Loucy (cell line): ENCODE data around the gene ELOVL7.
"Not testable (repeated sequence)": the region's sequence is repeated elsewhere in the genome, so short reads cannot be mapped to it uniquely, and the experiment has no call there.

Experiments used
- H2AFZ ChIP-seq: fragments of 200-600 bp; sonication (generic); 2 replicates; pipeline ENCODE4 v1.6.0; 2016; ENCODE audit warnings: antibody characterized with exemption, mild to moderate bottlenecking, low read length, moderate library complexity
- H3F3A ChIP-seq: fragments of 200-600 bp; 2 replicates; pipeline ENCODE4 v1.6.0; 2016; ENCODE audit warnings: antibody characterized with exemption, low read depth, mild to moderate bottlenecking
- H3K27me3 ChIP-seq: fragments of 200-600 bp; sonication (generic); 2 replicates; pipeline ENCODE4 v1.6.1; 2014; ENCODE audit warnings: low read length, mild to moderate bottlenecking; ENCODE audit not compliant: insufficient read depth, poor library complexity, severe bottlenecking
- H3K36me3 ChIP-seq: fragments of 200-600 bp; sonication (generic); 2 replicates; pipeline ENCODE4 v1.6.1; 2016; ENCODE audit warnings: low read length; ENCODE audit not compliant: insufficient read depth
- H3K4me1 ChIP-seq: fragments of 200-600 bp; sonication (generic); 2 replicates; pipeline ENCODE4 v1.5.1; 2014; ENCODE audit warnings: low read length, mild to moderate bottlenecking; ENCODE audit not compliant: insufficient read depth, poor library complexity, severe bottlenecking
- H3K4me2 ChIP-seq: fragments of 200-600 bp; sonication (generic); 2 replicates; pipeline ENCODE4 v1.6.0; 2014; ENCODE audit warnings: antibody characterized with exemption, low read length, low read depth, mild to moderate bottlenecking; ENCODE audit not compliant: poor library complexity, severe bottlenecking
- H3K4me3 ChIP-seq: fragments of 200-600 bp; sonication (generic); 2 replicates; pipeline ENCODE4 v1.5.1; 2014; ENCODE audit warnings: low read length, mild to moderate bottlenecking, mixed read lengths; ENCODE audit not compliant: poor library complexity, severe bottlenecking
- H3K79me2 ChIP-seq: fragments of 200-600 bp; sonication (generic); 2 replicates; pipeline ENCODE4 v1.6.1; 2014; ENCODE audit warnings: low read length; ENCODE audit not compliant: insufficient read depth
- H3K9ac ChIP-seq: fragments of 200-600 bp; sonication (generic); 2 replicates; pipeline ENCODE4 v1.6.0; 2014; ENCODE audit warnings: mild to moderate bottlenecking, low read depth, low read length, moderate library complexity; ENCODE audit not compliant: poor library complexity, severe bottlenecking
- H3K9me2 ChIP-seq: fragments of 200-600 bp; sonication (generic); replicated peaks from 2 replicates; pipeline ENCODE4 v1.6.1; 2016; ENCODE audit warnings: low read depth, low read length, mixed read lengths
- H3K9me3 ChIP-seq: fragments of 200-600 bp; sonication (generic); 2 replicates; pipeline ENCODE4 v1.6.1; 2014; ENCODE audit warnings: mild to moderate bottlenecking, antibody characterized with exemption, low read length, low read depth; ENCODE audit not compliant: insufficient read depth
- H4K20me1 ChIP-seq: fragments of 200-600 bp; sonication (generic); 2 replicates; pipeline ENCODE4 v1.6.0; 2014; ENCODE audit warnings: antibody characterized with exemption, low read length, mild to moderate bottlenecking; ENCODE audit not compliant: insufficient read depth, poor library complexity, severe bottlenecking
- EZH2phosphoT487 ChIP-seq: fragments of 200-600 bp; IDR thresholded peaks from 2 replicates; pipeline ENCODE4 v1.6.1; 2018; ENCODE audit warnings: antibody characterized with exemption, mild to moderate bottlenecking, moderate library complexity, borderline replicate concordance
- TF ChIP-seq, protein P1 (sequence below): fragments of 200-600 bp; sonication (generic); conservative IDR thresholded peaks from 2 replicates; pipeline ENCODE4 v1.5.1; 2014; ENCODE audit warnings: mild to moderate bottlenecking, antibody characterized with exemption, low read length

ELOVL7 gene

GRCh38 chr5:60821488-60822284, 22.4 kb downstream of the ELOVL7 start:
- no peak for TF ChIP-seq EZH2phosphoT487
- TF ChIP-seq, protein P1, sequence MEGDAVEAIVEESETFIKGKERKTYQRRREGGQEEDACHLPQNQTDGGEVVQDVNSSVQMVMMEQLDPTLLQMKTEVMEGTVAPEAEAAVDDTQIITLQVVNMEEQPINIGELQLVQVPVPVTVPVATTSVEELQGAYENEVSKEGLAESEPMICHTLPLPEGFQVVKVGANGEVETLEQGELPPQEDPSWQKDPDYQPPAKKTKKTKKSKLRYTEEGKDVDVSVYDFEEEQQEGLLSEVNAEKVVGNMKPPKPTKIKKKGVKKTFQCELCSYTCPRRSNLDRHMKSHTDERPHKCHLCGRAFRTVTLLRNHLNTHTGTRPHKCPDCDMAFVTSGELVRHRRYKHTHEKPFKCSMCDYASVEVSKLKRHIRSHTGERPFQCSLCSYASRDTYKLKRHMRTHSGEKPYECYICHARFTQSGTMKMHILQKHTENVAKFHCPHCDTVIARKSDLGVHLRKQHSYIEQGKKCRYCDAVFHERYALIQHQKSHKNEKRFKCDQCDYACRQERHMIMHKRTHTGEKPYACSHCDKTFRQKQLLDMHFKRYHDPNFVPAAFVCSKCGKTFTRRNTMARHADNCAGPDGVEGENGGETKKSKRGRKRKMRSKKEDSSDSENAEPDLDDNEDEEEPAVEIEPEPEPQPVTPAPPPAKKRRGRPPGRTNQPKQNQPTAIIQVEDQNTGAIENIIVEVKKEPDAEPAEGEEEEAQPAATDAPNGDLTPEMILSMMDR, result no peak
- Histone ChIP-seq H3K36me3 (no peaks in the 10 kb centered on the region), H3K4me1 (peaks cover 13% of the 10 kb centered on the region), H3K79me2 (no peaks in the 10 kb centered on the region), H3K4me3 (no peak overlapping the region), H3K4me2 (peak overlapping the region; percentile 33), H3K9me3 (no peaks in the 10 kb centered on the region), H2AFZ (no peak overlapping the region), H3K27me3 (no peaks in the 10 kb centered on the region), H4K20me1 (no peaks in the 10 kb centered on the region), H3K9ac (no peak overlapping the region), H3F3A (no peaks in the 10 kb centered on the region), H3K9me2 (no peaks in the 10 kb centered on the region)

DNA sequence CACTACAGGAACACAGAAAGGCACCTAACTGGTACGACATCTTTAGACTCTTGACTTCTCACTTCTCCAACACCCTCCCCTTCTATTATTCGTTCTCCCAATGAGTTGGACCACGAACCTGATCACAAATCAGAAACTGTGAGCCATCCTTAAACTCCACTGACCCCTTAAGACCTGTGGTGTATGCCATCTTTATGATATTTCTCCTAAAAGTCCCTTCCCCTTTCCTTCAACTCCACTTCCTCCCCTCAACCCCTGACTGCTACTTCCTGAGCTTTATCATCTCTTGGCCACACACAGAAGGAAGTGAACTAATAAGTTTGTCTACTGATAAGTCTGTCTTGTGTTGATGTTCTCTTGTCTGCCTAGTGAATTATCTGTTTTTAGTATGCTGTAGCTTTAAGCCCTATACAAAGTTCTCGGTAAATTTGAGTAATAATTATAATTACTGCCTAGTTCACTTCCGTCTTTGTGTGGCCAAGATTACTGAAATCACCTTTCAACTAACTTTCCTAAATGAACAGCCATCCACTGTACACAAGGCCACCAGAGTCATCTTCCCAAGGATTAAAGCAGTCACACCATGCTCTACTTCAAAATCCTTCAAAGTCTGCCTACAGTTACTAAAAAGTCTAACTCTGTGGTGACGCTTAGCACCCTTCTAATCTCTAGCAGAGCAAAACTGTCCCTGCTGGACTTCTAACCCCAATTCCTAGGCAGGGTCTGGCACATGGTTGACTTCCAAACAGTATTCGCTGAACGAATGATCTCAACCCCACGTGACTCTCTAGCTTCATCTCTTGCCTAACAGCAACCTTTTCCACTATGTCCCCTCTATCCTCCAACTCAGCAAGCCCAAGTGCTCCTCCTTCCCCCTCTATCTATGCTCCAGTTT, 23.2 kb downstream of the ELOVL7 start:
- H3K4me3 ChIP-seq, result no peak overlapping the region
- H3K36me3 ChIP-seq, result no peaks in the 10 kb centered on the region
- peak overlapping the region; percentile 33 for H3K4me2 ChIP-seq

GRCh38 chr5:60816138-60816537, 27.9 kb downstream of the ELOVL7 start:
- not testable (repeated sequence) for H3K36me3 ChIP-seq, H3F3A ChIP-seq, H4K20me1 ChIP-seq, H3K9me3 ChIP-seq, H3K4me3 ChIP-seq, H3K4me1 ChIP-seq, H3K9me2 ChIP-seq, H3K27me3 ChIP-seq, H3K79me2 ChIP-seq, H2AFZ ChIP-seq, H3K9ac ChIP-seq, H3K4me2 ChIP-seq

More for the DNA sequence above, 23.2 kb downstream of the ELOVL7 start:
- Histone ChIP-seq H3K9ac (no peak overlapping the region), H3K79me2 (no peaks in the 10 kb centered on the region), H4K20me1 (no peaks in the 10 kb centered on the region), H2AFZ (peak overlapping the region; percentile 59; the same call in 1 of the 2 replicates), H3K4me1 (peaks cover 13% of the 10 kb centered on the region), H3F3A (no peaks in the 10 kb centered on the region), H3K9me3 (no peaks in the 10 kb centered on the region), H3K9me2 (no peaks in the 10 kb centered on the region), H3K27me3 (no peaks in the 10 kb centered on the region)
- no peak for TF ChIP-seq EZH2phosphoT487
- TF ChIP-seq, protein P1, result no peak
